H9 (cell line): ENCODE data around the gene NAXD. TPM values are rescaled to one million over a fixed set of nuclear protein-coding genes. Genes with fewer than 3 reads are reported as not detected.

Experiments used
- DNase-seq: peaks from one replicate; pipeline ENCODE4 v3.0.0-alpha.2; 2017
- H2AFZ ChIP-seq: one replicate; pipeline ENCODE4 v1.6.1; 2013; ENCODE audit warnings: mild to moderate bottlenecking, low read length, control low read depth, moderate library complexity
- H2AK5ac ChIP-seq: 2 replicates; pipeline ENCODE4 v1.6.1; 2013; ENCODE audit warnings: low read length, control low read depth, mixed read lengths; ENCODE audit not compliant: insufficient read length
- H2BK120ac ChIP-seq: one replicate; pipeline ENCODE4 v1.6.1; 2013; ENCODE audit warnings: low read depth, mild to moderate bottlenecking, low read length, control low read depth, inconsistent platforms; ENCODE audit not compliant: poor library complexity, severe bottlenecking
- H2BK12ac ChIP-seq: 2 replicates; pipeline ENCODE4 v1.6.1; 2013; ENCODE audit warnings: low read length, control low read depth, mixed read lengths, low read depth; ENCODE audit not compliant: insufficient read length
- H2BK15ac ChIP-seq: 2 replicates; pipeline ENCODE4 v1.6.1; 2013; ENCODE audit warnings: low read depth, low read length, control low read depth
- H2BK20ac ChIP-seq: one replicate; pipeline ENCODE4 v1.6.1; 2013; ENCODE audit warnings: low read depth, mild to moderate bottlenecking, low read length, control low read depth, inconsistent platforms; ENCODE audit not compliant: poor library complexity, severe bottlenecking
- H2BK5ac ChIP-seq: 2 replicates; pipeline ENCODE4 v1.6.1; 2013; ENCODE audit warnings: low read length, control low read depth, mixed read lengths; ENCODE audit not compliant: insufficient read length
- H3K14ac ChIP-seq: 2 replicates; pipeline ENCODE4 v1.6.1; 2013; ENCODE audit warnings: low read length, control low read depth; ENCODE audit not compliant: insufficient read depth
- H3K18ac ChIP-seq: 2 replicates; pipeline ENCODE4 v1.6.1; 2013; ENCODE audit warnings: low read depth, mild to moderate bottlenecking, mixed read lengths, low read length, control low read depth; ENCODE audit not compliant: insufficient read length
- H3K23ac ChIP-seq: 2 replicates; pipeline ENCODE4 v1.6.1; 2013; ENCODE audit warnings: low read length, control low read depth, mixed read lengths, low read depth; ENCODE audit not compliant: insufficient read length
- H3K23me2 ChIP-seq: 2 replicates; pipeline ENCODE4 v1.6.1; 2013; ENCODE audit warnings: low read depth, mild to moderate bottlenecking, mixed read lengths, low read length, control low read depth; ENCODE audit not compliant: insufficient read length, poor library complexity, severe bottlenecking
- H3K27ac ChIP-seq: 2 replicates; pipeline ENCODE4 v1.5.1; 2013; ENCODE audit warnings: low read length, control low read depth, mixed read lengths, low read depth; ENCODE audit not compliant: insufficient read length
- H3K27me3 ChIP-seq: 2 replicates; pipeline ENCODE4 v1.6.1; 2013; ENCODE audit warnings: low read length, control low read depth, inconsistent platforms; ENCODE audit not compliant: insufficient read depth
- H3K4ac ChIP-seq: 2 replicates; pipeline ENCODE4 v1.6.1; 2013; ENCODE audit warnings: low read depth, mild to moderate bottlenecking, control low read depth, inconsistent platforms, low read length, moderate library complexity
- H3K4me1 ChIP-seq: 2 replicates; pipeline ENCODE4 v1.6.1; 2013; ENCODE audit warnings: low read length, control low read depth, inconsistent platforms; ENCODE audit not compliant: insufficient read depth
- H3K4me2 ChIP-seq: 2 replicates; pipeline ENCODE4 v1.6.1; 2013; ENCODE audit warnings: low read length, control low read depth, mixed read lengths; ENCODE audit not compliant: insufficient read length, insufficient read depth
- H3K56ac ChIP-seq: 2 replicates; pipeline ENCODE4 v1.6.1; 2013; ENCODE audit warnings: low read depth, mild to moderate bottlenecking, mixed read lengths, low read length, control low read depth; ENCODE audit not compliant: insufficient read length
- H3K79me1 ChIP-seq: 2 replicates; pipeline ENCODE4 v1.6.1; 2013; ENCODE audit warnings: low read depth, mild to moderate bottlenecking, moderate library complexity, low read length, control low read depth, inconsistent platforms; ENCODE audit not compliant: insufficient read depth, poor library complexity, severe bottlenecking
- H3K79me2 ChIP-seq: 2 replicates; pipeline ENCODE4 v1.6.1; 2013; ENCODE audit warnings: low read length, control low read depth, inconsistent platforms; ENCODE audit not compliant: insufficient read depth
- H3K9ac ChIP-seq: 2 replicates; pipeline ENCODE4 v1.6.1; 2013; ENCODE audit warnings: low read length, control low read depth, mixed read lengths; ENCODE audit not compliant: insufficient read length; ENCODE audit errors: extremely low read depth
- H3K9me3 ChIP-seq: one replicate; pipeline ENCODE4 v1.6.1; 2013; ENCODE audit warnings: low read depth, low read length, inconsistent platforms; ENCODE audit not compliant: control insufficient read depth
- H3T11ph ChIP-seq: one replicate; pipeline ENCODE4 v1.6.1; 2013; ENCODE audit warnings: mild to moderate bottlenecking, low read length, control low read depth, inconsistent platforms
- H4K20me1 ChIP-seq: one replicate; pipeline ENCODE4 v1.6.1; 2013; ENCODE audit not compliant: control insufficient read depth, insufficient read length, insufficient read depth
- H4K5ac ChIP-seq: 2 replicates; pipeline ENCODE4 v1.6.1; 2013; ENCODE audit warnings: low read depth, mild to moderate bottlenecking, mixed read lengths, low read length, control low read depth; ENCODE audit not compliant: insufficient read length
- H4K8ac ChIP-seq: replicated peaks from 2 replicates; pipeline ENCODE4 v1.6.1; 2013; ENCODE audit warnings: low read length, control low read depth, mixed read lengths, low read depth; ENCODE audit not compliant: insufficient read length
- H4K91ac ChIP-seq: 2 replicates; pipeline ENCODE4 v1.6.1; 2013; ENCODE audit warnings: low read depth, mild to moderate bottlenecking, moderate library complexity, mixed read lengths, low read length, control low read depth; ENCODE audit not compliant: insufficient read length
- H3K27ac Mint-ChIP-seq, 3 experiments: 2 replicates in 2 of 3; 3 replicates in 1 of 3; pipeline ENCODE4 v1.8.0; 2020 to 2021; ENCODE audit warnings: mixed read lengths in 3 of 3, mild to moderate bottlenecking in 1 of 3, moderate library complexity in 1 of 3
- H3K27me3 Mint-ChIP-seq: 2 replicates; pipeline ENCODE4 v1.8.0; 2021; ENCODE audit warnings: low read depth, mild to moderate bottlenecking, moderate library complexity, mixed read lengths
- H3K36me3 Mint-ChIP-seq, 3 experiments: 2 replicates in 2 of 3; 3 replicates in 1 of 3; pipeline ENCODE4 v1.8.0; 2020 to 2021; ENCODE audit warnings: low read depth in 3 of 3, mixed read lengths in 3 of 3; ENCODE audit not compliant: insufficient read depth in 1 of 3
- H3K4me1 Mint-ChIP-seq, 2 experiments: 2 replicates each; pipeline ENCODE4 v1.8.0; 2020; ENCODE audit warnings: mixed read lengths in 2 of 2
- H3K4me3 Mint-ChIP-seq, 2 experiments: 2 replicates in 1 of 2; 3 replicates in 1 of 2; pipeline ENCODE4 v1.8.0; 2020 to 2021; ENCODE audit warnings: mild to moderate bottlenecking in 2 of 2, mixed read lengths in 2 of 2, moderate library complexity in 1 of 2
- H3K9me3 Mint-ChIP-seq, 2 experiments: 2 replicates in 1 of 2; 3 replicates in 1 of 2; pipeline ENCODE4 v1.8.0; 2020; ENCODE audit warnings: mild to moderate bottlenecking in 2 of 2, mixed read lengths in 2 of 2, moderate library complexity in 1 of 2
- WGBS: extraction: QIAGEN DNeasy Blood & Tissue Kit; methylation state at CpG from one replicate; pipeline ENCODE4 v1.1.7; 2013; ENCODE audit warnings: missing lambda C conversion rate, low lambda C conversion rate, mixed read lengths; ENCODE audit not compliant: insufficient read length; ENCODE audit errors: extremely low coverage; 5-methylcytosine and 5-hydroxymethylcytosine counted together
- total RNA-seq: library from RNA; stranded (reverse); gene quantifications from 2 replicates; pipeline ENCODE4 v1.2.1, GENCODE V29; 2021
- TF ChIP-seq, protein P1 (sequence below): fragments of 200-600 bp; sonication (generic); conservative IDR thresholded peaks from 3 replicates; pipeline ENCODE4 v1.8.0; 2021; ENCODE audit warnings: antibody characterized with exemption, mild to moderate bottlenecking

Gene NAXD
- total RNA-seq, 1 experiment from 2014 or later = 25.5 TPM

GRCh38 chr13:110570886-110571285 lies 44.5 kb upstream of the NAXD start:
- WGBS = no CpG with 5 or more reads among the region's 10 CpGs
- peaks cover 11% of the 10 kb centered on the region for H3K27me3 Mint-ChIP-seq

More at GRCh38 chr13:110570886-110571285, 44.5 kb upstream of the NAXD start:
- Histone ChIP-seq H3K23ac (no peak overlapping the region), H3K14ac (no peak overlapping the region), H3K23me2 (no peaks in the 10 kb centered on the region), H4K20me1 (no peaks in the 10 kb centered on the region), H3K56ac (no peak overlapping the region), H3K4ac (no peak overlapping the region), H2BK120ac (no peak overlapping the region), H2BK5ac (no peak overlapping the region), H3K27ac (no peak overlapping the region), H2AK5ac (no peak overlapping the region), H3K9me3 (no peaks in the 10 kb centered on the region), H3T11ph (no peak overlapping the region), H3K27me3 (no peaks in the 10 kb centered on the region), H3K79me1 (no peaks in the 10 kb centered on the region), H3K79me2 (no peaks in the 10 kb centered on the region), H4K91ac (no peak overlapping the region), H3K9ac (no peak overlapping the region), H2BK15ac (no peak overlapping the region), H2AFZ (no peak overlapping the region), H4K8ac (no peak overlapping the region), H3K4me2 (no peak overlapping the region), H3K4me1 (peaks cover 3% of the 10 kb centered on the region; the same call in 1 of the 2 replicates), H2BK20ac (no peak overlapping the region), H4K5ac (no peak overlapping the region), H2BK12ac (no peak overlapping the region), H3K18ac (no peak overlapping the region)
- no peak overlapping the region for H3K4me3 Mint-ChIP-seq
- DNase-seq = no peak
- TF ChIP-seq, protein P1, sequence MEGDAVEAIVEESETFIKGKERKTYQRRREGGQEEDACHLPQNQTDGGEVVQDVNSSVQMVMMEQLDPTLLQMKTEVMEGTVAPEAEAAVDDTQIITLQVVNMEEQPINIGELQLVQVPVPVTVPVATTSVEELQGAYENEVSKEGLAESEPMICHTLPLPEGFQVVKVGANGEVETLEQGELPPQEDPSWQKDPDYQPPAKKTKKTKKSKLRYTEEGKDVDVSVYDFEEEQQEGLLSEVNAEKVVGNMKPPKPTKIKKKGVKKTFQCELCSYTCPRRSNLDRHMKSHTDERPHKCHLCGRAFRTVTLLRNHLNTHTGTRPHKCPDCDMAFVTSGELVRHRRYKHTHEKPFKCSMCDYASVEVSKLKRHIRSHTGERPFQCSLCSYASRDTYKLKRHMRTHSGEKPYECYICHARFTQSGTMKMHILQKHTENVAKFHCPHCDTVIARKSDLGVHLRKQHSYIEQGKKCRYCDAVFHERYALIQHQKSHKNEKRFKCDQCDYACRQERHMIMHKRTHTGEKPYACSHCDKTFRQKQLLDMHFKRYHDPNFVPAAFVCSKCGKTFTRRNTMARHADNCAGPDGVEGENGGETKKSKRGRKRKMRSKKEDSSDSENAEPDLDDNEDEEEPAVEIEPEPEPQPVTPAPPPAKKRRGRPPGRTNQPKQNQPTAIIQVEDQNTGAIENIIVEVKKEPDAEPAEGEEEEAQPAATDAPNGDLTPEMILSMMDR = no peak
- no peak overlapping the region for H3K27ac Mint-ChIP-seq
- peaks cover 18 to 28% of the 10 kb centered on the region in 2 experiments for H3K4me1 Mint-ChIP-seq
- H3K36me3 Mint-ChIP-seq = no peaks in the 10 kb centered on the region
- H3K9me3 Mint-ChIP-seq = no peaks in the 10 kb centered on the region
